A549 treated with CpdA at 1 μM for 4 hours (cell line): ENCODE results near the gene COL4A4. TPM values are rescaled to one million over a fixed set of nuclear protein-coding genes. Genes with fewer than 3 reads are reported as not detected.

Source experiments
- total RNA-seq: library from RNA; stranded (reverse); fragments of 200-300 nt; extraction: Qiagen RNA extraction; gene quantifications from 5 replicates; pipeline ENCODE4 v1.2.3, GENCODE V29; 2022; ENCODE audit warnings: low read depth

The COL4A4 gene
- total RNA-seq = 0.68 to 1.7 TPM (median 1.4 TPM) in 5 replicates

GRCh38 chr2:227163998-227164762, at the start of gene COL4A4, which contains the start of gene COL4A3:
Gene COL4A4 (minus strand): TSS chr2:227164205. CDS start chr2:227147483, 16,722 bp downstream.
Gene COL4A3 (plus strand): TSS chr2:227164624. CDS start chr2:227164727, 103 bp downstream.

Other genes with a start within 250 kb of the COL4A4 start
- 0.31 to 1.7 TPM (median 0.65 TPM) in 5 replicates for gene COL4A3, start 419 bp upstream of the COL4A4 start, total RNA-seq
- gene MFF, start 161.0 kb upstream of the COL4A4 start, total RNA-seq = 108 to 122 TPM (median 112 TPM) in 5 replicates
- 7.8 to 11.0 TPM (median 9.5 TPM) in 5 replicates for gene TM4SF20, start 215.1 kb upstream of the COL4A4 start, total RNA-seq
- not detected in 5 replicates for gene SCYGR1, start 223.7 kb upstream of the COL4A4 start, total RNA-seq